ENCODE data around the gene CELA3B.
"Not testable (repeated sequence)": the region's sequence is repeated elsewhere in the genome, so short reads cannot be mapped to it uniquely, and the experiment has no call there.

- TF ChIP-seq CTCF (IDR thresholded peaks at IDR 0.05; ENCODE audit: low read length); EZH2 (optimal IDR thresholded peaks at IDR 0.05; ENCODE audit: low read depth, low read length); EZH2phosphoT487 (IDR thresholded peaks at IDR 0.05; ENCODE audit: low read length): not testable (repeated sequence)
Observed at GRCh38 chr1:22007262-22007661, 30.4 kb downstream of the CELA3B start.
